ENCODE measurements around the gene UQCRC1.
"Not testable (repeated sequence)": the region's sequence is repeated elsewhere in the genome, so short reads cannot be mapped to it uniquely, and the experiment has no call there.

The UQCRC1 gene

GRCh38 chr3:48555231-48555948 lies 54.1 kb downstream of the UQCRC1 start:
- DNase-seq (ENCODE audit: low read depth) = no peak

DNA sequence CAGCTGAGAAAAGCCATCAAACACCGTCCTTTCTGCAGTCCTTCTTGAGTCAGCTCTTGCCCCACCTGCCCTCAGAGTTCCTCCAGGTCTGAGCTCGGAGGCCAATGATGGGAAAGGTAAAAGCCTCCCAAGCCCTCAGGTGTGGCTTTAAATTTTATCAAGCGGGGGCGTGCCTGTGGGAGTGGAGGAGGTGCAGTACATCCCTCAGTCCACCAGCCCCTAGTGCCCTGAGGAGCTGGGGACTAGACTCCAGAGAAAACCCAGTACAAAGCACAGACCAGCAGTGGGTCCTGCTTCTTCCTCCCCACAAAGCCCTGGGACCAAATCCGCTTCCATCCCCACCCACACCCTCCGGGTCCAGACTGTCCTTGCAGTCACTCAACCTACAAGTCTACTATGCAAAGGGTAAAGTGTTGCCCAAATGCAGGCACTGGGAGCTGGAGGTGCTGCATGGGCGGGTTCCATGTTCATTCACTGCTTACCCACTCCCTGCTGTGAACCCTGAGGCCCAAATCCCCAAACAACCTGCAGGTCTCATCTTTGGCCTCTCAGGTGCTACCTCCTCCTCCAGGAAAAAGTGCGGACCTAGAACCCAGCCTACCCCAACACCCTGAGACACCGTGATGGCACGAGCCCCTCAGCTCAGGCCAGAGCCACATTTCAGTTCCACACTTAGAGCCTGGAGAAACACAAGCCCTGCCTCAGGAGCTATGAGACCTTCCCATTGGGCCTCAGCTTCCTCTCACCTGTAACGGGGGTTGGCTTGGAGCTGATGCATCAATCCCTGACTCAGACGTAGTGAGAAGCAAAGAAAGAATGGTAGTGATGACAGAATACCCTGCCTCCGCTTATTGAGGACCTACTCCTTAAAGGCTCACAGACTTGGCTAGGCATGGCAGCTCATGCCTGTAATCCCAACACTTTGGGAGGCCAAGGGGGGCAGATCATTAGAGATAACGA lies 55.3 kb downstream of the UQCRC1 start:
- DNase-seq (ENCODE audit: low read depth) = no peak

DNA sequence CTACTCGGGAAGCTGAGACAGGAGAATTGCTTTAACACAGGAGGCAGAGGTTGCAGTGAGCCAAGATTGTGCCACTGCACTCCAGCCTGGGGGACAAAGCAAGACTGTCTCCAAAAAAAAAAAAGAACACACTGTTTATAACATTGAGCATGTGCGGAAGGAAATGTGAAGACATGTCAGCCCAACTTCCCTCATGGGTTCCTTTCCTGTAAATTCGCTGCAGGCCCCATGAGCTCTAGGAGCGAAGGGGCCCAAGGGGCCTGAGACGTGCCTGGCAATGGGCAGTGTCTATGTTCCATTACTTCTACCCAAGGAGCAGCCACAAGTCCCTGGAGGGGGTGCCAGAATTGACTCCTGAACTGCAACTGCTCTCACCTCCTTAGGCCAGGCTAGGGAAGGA lies 56.1 kb downstream of the UQCRC1 start:
- DNase-seq (ENCODE audit: low read depth) = no peak

- no peak for DNase-seq (ENCODE audit: low read depth)
Measured at GRCh38 chr3:48552111-48552951, 57.1 kb downstream of the UQCRC1 start.

GRCh38 chr3:48551651-48552050 lies 57.8 kb downstream of the UQCRC1 start:
- not testable (repeated sequence) for DNase-seq (ENCODE audit: low read depth)
